HepG2 (cell line): Measurements from ENCODE around the gene RBM12. TPM values are rescaled to one million over a fixed set of nuclear protein-coding genes. Genes with fewer than 3 reads are reported as not detected.
A peak's percentile ranks its signal among the peaks of the same experiment; 100 is the strongest.

Source experiments
- DNMT1 ChIP-seq: sonication (generic); formaldehyde crosslinking; IDR thresholded peaks from 2 replicates; pipeline ENCODE4 v1.5.1; 2020; ENCODE audit warnings: mild to moderate bottlenecking, missing genetic modification reagents
- FOXA1 ChIP-seq, 2 experiments: fragments of 450-650 bp in 1 of 2; sonication (generic) in 1 of 2; formaldehyde crosslinking in 1 of 2; IDR thresholded peaks; 2 replicates each; pipeline versions ENCODE4 v1.4.0 to v1.6.1; 2016 to 2020; ENCODE audit warnings: missing genetic modification reagents in 1 of 2
- FOXM1 ChIP-seq: sonication (generic); formaldehyde crosslinking; IDR thresholded peaks from 2 replicates; pipeline ENCODE4 v1.5.0; 2020; ENCODE audit warnings: missing genetic modification reagents
- FOXP1 ChIP-seq, 2 experiments: fragments of 450-650 bp in 1 of 2; IDR thresholded peaks; 2 replicates each; pipeline ENCODE4 v1.6.1; 2017 to 2018; ENCODE audit warnings: antibody characterized with exemption in 1 of 2
- HNRNPLL ChIP-seq: fragments of 200-400 bp; formaldehyde crosslinking; IDR thresholded peaks from 2 replicates; pipeline ENCODE4 v1.6.1; 2017; ENCODE audit warnings: mild to moderate bottlenecking, low read depth, low read length; ENCODE audit not compliant: poor library complexity, severe bottlenecking
- KDM5B ChIP-seq: sonication (generic); formaldehyde crosslinking; IDR thresholded peaks from 2 replicates; pipeline ENCODE4 v1.4.0; 2020; ENCODE audit warnings: missing genetic modification reagents, mild to moderate bottlenecking, borderline replicate concordance
- MBNL3 ChIP-seq: fragments of 250-450 bp; sonication (Bioruptor Pico); conservative IDR thresholded peaks from 2 replicates; pipeline ENCODE4 v1.8.0; 2022; ENCODE audit warnings: mild to moderate bottlenecking, inconsistent platforms
- NAIF1 ChIP-seq: sonication (generic); formaldehyde crosslinking; IDR thresholded peaks from 2 replicates; pipeline ENCODE4 v1.5.0; 2020; ENCODE audit warnings: mild to moderate bottlenecking, missing genetic modification reagents, borderline replicate concordance
- NR2F6 ChIP-seq, 2 experiments: IDR thresholded peaks; 2 replicates each; pipeline ENCODE4 v1.6.1; 2016; ENCODE audit warnings: antibody characterized with exemption in 1 of 2, mild to moderate bottlenecking in 1 of 2
- ZIK1 ChIP-seq: sonication (generic); formaldehyde crosslinking; IDR thresholded peaks from 2 replicates; pipeline ENCODE4 v1.5.0; 2020; ENCODE audit warnings: mild to moderate bottlenecking, low read depth, missing genetic modification reagents, borderline replicate concordance
- ZNF20 ChIP-seq: sonication (generic); formaldehyde crosslinking; IDR thresholded peaks from 2 replicates; pipeline ENCODE4 v1.4.0; 2020; ENCODE audit warnings: mild to moderate bottlenecking, moderate library complexity, missing genetic modification reagents
- ZNF230 ChIP-seq: sonication (generic); formaldehyde crosslinking; IDR thresholded peaks from 2 replicates; pipeline ENCODE4 v1.4.0; 2020; ENCODE audit warnings: mild to moderate bottlenecking, missing genetic modification reagents
- ZNF317 ChIP-seq: sonication (generic); formaldehyde crosslinking; IDR thresholded peaks from 2 replicates; pipeline ENCODE4 v1.5.0; 2020; ENCODE audit warnings: mild to moderate bottlenecking, missing genetic modification reagents
- ZNF510 ChIP-seq: sonication (generic); formaldehyde crosslinking; IDR thresholded peaks from 2 replicates; pipeline ENCODE4 v1.4.0; 2020; ENCODE audit warnings: low read depth, mild to moderate bottlenecking, missing genetic modification reagents
- ZNF512B ChIP-seq: sonication (generic); formaldehyde crosslinking; IDR thresholded peaks from 2 replicates; pipeline ENCODE4 v1.5.1; 2020; ENCODE audit warnings: missing genetic modification reagents, mild to moderate bottlenecking, borderline replicate concordance
- ZNF646 ChIP-seq: sonication (generic); formaldehyde crosslinking; IDR thresholded peaks from 2 replicates; pipeline ENCODE4 v1.9.0; 2021; ENCODE audit warnings: mild to moderate bottlenecking, missing genetic modification reagents
- ZNF7 ChIP-seq: IDR thresholded peaks from 2 replicates; pipeline ENCODE4 v1.6.1; 2016; ENCODE audit warnings: missing biosample characterization, missing genetic modification reagents
- ZNF768 ChIP-seq: sonication (generic); formaldehyde crosslinking; IDR thresholded peaks from 2 replicates; pipeline ENCODE4 v1.4.0; 2020; ENCODE audit warnings: missing genetic modification reagents
- ZNF839 ChIP-seq: sonication (generic); formaldehyde crosslinking; IDR thresholded peaks from 2 replicates; pipeline ENCODE4 v1.4.0; 2020; ENCODE audit warnings: missing genetic modification reagents, mild to moderate bottlenecking, borderline replicate concordance
- polyA plus RNA-seq, 8 experiments: library from polyadenylated mRNA; depleted of rRNA in 3 of 8; stranded (reverse) in 7 of 8; unstranded in 1 of 8; fragments of >200 nt; fragmentation: Illumina TruSeq in 4 of 8; extraction: Trizol in 4 of 8; gene quantifications; 2 replicates each; pipeline versions ENCODE4 v1.2.1 to v1.2.3, GENCODE V29; 2011 to 2016; ENCODE audit warnings: low read depth in 4 of 8, missing spikeins in 1 of 8, mixed read lengths in 1 of 8; ENCODE audit not compliant: insufficient read depth in 1 of 8
- total RNA-seq, 5 experiments: library from RNA; depleted of rRNA; stranded (reverse); fragments of >200 nt; fragmentation: Illumina TruSeq; extraction: Trizol; gene quantifications; 2 replicates each; pipeline ENCODE4 v1.2.3, GENCODE V29; 2016; ENCODE audit warnings: low read depth in 1 of 5

The RBM12 gene
- total and polyA plus RNA-seq, 2 of the 13 experiments (the other 11 are each of a cell fraction or from before 2014, with no cell fraction given) = 97.9 to 104 TPM

- peak; percentile 69; the same call in 1 of the 2 replicates for TF ChIP-seq ZNF646 (CRISPR knock-in tag)
- no peak for TF ChIP-seq ZNF510
- TF ChIP-seq HNRNPLL = no peak
- TF ChIP-seq ZNF20 (CRISPR knock-in tag) = no peak
- no peak; the same call in 1 of the 2 replicates for TF ChIP-seq ZNF768
- TF ChIP-seq DNMT1 (CRISPR knock-in tag) = no peak
- no peak for TF ChIP-seq KDM5B
- TF ChIP-seq ZNF317 = peak; percentile 16
- no peak; the same call in none of the 2 replicates for TF ChIP-seq ZNF230
- TF ChIP-seq MBNL3 (CRISPR knock-in tag) = no peak
- TF ChIP-seq ZNF512B = peak; percentile 38; the same call in 1 of the 2 replicates
- no peak for TF ChIP-seq FOXA1 (IDR thresholded peaks at IDR 0.05)
- 0 out of 2 replicates have a peak, but pooled peaks have one; percentile 2 for TF ChIP-seq FOXA1 (CRISPR knock-in tag; IDR thresholded peaks at IDR 0.05)
- no peak for TF ChIP-seq FOXP1 (IDR thresholded peaks at IDR 0.05)
- TF ChIP-seq FOXP1 (CRISPR knock-in tag; IDR thresholded peaks at IDR 0.05) = 0 out of 2 replicates have a peak, but pooled peaks have one; percentile 18
- TF ChIP-seq ZNF839 (CRISPR knock-in tag) = no peak
- no peak for TF ChIP-seq ZIK1 (CRISPR knock-in tag)
- no peak; the same call in 1 of the 2 replicates for TF ChIP-seq ZNF7 (CRISPR knock-in tag)
- no peak; the same call in 1 of the 2 replicates for TF ChIP-seq NR2F6 (IDR thresholded peaks at IDR 0.05)
- no peak for TF ChIP-seq NR2F6 (CRISPR knock-in tag; IDR thresholded peaks at IDR 0.05)
- 0 out of 2 replicates have a peak, but pooled peaks have one; percentile 9 for TF ChIP-seq NAIF1 (CRISPR knock-in tag)
- TF ChIP-seq FOXM1 = no peak
Measured at GRCh38 chr20:35663516-35664465, 909 bp downstream of the RBM12 start (continued).
